HG03575 (cell line): ENCODE measurements around the gene KSR2.
"Not testable (repeated sequence)": the region's sequence is repeated elsewhere in the genome, so short reads cannot be mapped to it uniquely, and the experiment has no call there.

Experiments used
- ATAC-seq: cut with Tn5 transposase; IDR thresholded peaks from one replicate; pipeline ENCODE4 v1.9.1; 2021; ENCODE audit not compliant: unreplicated experiment, insufficient number of reproducible peaks, low FRiP score; ENCODE audit errors: extremely low read depth

KSR2 gene

DNA sequence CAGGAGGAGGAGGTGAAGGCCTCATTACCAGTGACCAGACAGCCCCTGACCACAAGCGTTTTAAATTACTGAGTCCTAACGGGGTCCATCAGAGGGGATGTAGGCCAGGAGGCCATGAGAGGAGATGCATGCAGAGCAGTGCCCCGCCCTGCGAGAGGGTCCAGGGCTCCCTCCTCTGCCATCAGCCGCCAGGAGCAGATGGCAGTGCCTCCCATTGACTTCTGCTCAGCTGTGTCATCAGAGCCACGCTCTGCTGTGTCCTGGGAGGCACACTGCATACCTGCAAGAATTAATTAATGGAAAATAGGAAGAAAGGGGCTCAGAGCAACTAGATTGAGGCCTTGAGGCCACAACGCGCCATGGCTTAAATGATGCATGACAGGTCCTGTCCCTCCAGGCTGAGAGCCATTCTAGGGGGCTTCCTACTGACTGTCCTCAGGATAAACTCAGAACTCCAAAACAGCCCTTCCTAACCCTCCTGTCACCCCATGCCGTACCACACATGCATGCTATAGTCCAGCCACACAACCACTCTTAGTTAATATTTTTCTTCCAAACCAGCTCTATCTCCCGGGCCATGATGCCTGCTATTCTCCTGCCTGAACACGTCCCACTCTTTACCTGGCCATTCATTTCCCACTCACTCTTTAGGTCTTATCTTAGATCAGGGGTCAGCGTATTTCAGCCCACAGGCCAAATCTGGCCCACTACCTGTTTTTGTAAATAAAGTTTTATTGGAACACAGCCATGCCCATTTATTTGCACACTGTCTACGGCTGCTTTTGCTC, 235.8 kb downstream of the KSR2 start:
- no peak for ATAC-seq

DNA sequence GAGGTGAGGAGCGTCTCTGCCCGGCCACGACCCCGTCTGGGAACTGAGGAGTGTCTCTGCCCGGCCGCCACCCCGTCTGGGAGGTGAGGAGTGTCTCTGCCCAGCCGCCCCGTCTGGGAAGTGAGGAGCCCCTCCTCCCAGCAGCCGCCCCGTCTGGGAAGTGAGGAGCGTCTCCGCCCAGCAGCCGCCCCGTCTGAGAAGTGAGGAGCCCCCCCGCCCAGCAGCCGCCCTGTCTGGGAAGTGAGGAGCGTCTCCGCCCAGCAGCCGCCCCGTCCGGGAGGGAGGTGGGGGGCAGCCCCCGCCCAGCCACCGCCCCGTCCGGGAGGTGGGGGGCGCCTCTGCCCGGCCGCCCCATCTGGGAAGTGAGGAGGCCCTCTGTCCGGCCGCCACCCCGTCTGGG, 237.7 kb downstream of the KSR2 start:
- ATAC-seq = not testable (repeated sequence)

DNA sequence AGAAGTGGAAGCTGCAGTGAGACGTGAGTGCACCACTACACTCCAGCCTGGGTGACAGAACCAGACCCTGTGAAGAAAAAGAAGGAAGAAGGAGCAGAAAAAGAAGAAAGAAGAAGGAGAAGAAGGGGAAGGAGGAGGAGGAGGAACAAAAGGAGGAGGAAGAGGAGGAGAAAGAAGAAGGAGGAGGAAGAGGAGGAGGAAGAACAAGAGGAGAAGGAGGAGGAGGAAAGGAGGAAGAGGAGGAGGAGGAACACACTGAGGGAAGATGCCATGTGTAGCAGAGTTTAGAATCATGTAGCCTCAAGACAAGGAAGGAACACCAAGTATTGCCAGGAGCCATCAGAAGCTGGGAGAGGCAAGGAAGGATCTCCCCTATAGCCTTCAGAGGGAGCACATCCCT, 241.5 kb downstream of the KSR2 start:
- no peak for ATAC-seq

DNA sequence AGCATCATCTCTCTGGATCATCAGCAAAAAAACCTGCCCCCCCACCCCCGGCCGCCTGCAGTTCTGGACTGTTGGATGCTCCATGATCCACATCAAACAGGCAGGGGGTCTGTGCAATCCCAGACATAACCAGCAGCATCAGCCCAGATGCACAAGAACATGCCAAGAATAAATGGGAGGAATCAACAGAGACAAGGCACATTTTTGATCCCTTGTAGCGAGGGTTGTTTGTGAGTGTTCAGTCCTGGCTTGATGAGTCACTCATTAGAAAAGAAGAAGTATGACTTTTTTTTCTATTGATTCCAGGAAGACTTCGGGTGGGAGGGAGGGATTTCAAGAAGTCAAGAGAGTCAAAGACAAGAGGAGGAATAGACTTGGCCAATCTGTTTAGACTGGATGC, 244.2 kb downstream of the KSR2 start:
- no peak for ATAC-seq

DNA sequence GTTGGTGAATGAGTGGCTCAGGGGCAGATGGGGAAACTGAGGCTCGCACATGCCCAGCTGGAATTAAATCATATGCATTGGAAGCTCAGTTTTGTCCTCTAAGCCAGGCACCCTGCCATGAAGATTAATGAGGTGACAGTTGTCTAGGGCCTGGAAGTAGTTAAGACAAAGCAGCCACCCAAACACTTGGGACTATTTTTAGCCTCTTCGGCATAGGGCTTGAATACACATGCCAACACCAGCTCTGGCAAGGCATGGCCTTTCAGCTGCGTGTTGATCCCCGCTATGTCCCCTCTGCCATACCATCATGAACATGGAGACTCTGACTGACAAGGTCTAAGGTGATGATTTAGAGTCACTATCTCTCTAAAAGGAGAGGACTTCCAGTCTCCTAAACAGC, 250.2 kb downstream of the KSR2 start:
- no peak for ATAC-seq

DNA sequence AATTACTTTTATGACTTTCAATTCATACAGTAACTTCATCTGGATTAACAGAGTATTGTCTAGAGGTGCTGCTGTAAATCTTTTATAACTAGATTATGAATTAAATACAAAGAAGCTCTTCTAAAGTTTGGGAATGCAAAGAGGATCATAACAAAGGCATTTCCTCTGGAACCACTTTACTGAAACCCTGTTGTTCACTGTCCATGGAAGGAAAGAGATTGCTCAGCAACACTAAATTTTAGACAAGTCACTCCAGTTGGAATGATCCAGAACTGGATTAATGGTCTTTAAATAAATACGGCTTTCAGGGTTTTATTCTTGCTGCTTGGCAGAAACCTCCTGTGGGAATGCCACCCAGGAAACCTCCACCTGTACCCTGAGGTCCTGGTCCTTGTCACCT, 250.6 kb downstream of the KSR2 start:
- no peak for ATAC-seq

DNA sequence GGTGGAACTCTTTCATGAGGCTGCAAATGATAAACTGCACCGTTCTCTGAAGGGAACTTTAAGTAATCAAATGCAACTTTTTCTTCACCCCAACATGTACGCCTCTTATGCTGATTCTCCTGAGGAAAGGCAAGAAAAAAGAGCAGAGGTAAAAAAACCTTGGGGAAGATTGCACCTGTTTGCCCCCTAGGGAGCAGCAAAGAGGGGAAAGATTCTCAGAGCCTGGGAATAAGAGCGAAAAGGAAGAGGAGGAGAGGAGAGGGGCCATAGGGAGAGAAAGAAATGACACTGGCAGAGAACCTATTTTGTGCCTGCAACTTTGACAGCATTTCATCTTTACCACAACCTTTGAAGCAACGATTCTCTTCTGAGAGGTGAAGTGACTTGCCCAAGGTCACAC, 254.6 kb downstream of the KSR2 start:
- ATAC-seq = no peak

DNA sequence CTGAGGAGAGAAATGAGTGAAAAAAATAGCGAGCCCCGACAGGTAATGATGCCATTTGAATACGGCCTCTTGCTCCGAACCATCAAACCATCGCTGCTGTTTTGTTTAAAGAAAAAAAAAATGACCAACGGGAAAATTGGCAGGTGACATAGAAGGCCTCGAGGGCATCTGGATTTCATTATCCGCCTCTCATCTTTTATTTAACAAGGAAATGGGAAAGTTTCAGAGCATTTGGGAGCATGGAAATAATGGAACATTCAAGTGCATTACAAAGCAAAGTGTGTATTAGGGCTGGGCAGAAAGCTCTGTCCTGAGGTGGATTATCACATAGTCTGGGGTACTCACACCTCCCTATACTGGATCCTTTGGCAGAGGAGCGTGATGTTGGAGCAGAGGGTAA, 258.7 kb downstream of the KSR2 start:
- ATAC-seq = no peak

DNA sequence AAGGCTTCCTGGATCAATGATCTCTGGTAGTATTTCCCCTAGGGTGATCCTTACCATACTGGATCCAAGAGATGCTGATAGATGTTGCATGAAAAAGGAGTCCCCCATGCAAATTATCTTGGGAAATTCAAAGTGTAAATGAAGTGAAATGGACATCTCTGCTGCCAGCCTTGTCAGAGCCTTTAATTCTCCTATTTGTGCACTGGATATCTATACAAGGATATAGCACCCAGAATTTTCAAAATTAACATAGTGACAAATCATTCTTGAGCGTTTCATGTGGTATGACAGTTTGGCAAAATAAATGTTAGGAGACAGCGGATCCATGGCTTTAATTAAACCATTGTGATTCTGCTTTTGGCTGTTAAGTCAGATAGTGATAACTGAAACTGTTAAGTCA, 260.9 kb downstream of the KSR2 start:
- no peak for ATAC-seq

DNA sequence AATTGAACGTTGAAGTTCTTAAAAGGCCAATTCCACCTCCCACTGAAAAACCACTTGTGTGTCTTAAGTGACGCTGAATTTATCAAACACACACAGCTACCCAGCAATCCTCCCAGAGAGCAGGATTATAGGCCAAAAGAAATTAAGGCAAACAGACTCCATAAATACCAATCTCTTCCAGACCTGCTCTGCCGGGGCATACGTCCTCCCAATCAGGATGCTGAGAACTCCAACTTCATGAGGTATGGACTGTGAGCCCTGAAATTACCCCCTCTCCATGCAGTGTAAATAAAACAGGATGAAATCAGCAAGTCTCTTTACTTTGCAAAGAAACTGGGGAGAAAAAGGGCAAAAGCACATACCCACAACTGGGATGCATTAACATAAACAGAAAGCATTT, 265.2 kb downstream of the KSR2 start:
- no peak for ATAC-seq

DNA sequence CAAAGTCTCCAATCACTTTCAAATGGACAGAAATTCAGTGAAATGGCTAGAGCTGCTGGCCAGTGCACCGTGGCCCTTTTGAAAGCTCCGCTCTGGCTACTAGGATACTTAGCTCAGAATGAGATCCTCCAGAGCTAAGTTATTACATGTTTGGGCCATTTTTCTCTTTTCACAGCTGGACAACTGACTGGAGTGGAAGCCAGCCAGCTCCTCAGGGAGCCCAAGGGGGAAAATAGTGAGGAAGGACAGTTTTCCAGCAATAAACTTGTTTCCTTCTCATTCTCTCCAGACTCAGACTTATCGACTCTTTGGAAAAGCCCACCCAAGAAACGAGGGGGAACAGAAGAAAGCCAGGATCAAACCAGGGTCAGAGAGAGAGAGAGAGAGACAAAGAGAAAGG, 266.0 kb downstream of the KSR2 start:
- no peak for ATAC-seq

DNA sequence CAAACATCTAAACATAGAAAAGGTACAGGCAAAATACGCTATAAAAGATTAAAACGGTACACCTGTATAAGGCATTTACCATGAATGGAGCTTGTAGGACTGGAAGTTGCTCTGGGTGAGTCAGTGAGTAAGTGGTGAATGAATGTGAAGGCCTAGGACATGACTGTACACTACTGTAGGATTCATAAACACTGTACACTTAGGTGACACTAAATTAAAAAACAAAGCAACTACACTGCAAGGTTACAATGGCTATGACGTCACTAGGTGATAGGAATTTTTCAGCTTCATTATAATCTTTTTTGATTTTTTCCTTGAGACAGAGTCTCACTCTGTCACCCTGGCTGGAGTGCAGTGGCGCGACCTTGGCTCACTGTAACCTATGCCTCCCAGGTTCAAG, 269.2 kb downstream of the KSR2 start:
- ATAC-seq = no peak

DNA sequence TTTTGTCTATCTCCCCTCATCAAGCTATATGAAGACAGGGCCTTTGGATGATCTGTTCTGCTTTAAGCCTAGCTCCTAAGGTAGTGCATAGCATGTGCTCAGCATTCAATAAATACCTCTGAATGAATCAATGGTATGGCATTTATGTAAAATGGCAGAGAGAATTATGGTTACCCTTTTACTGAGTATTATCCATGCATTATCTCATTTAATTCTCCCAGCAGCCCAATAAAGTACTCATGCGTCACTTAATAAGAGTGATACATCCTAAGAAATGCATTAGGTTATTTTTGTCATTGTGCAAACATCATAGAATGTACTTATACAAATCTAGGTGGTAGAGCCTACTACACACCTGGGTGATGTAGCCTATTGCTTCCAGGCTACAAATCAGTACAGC, 269.7 kb downstream of the KSR2 start:
- ATAC-seq = no peak

DNA sequence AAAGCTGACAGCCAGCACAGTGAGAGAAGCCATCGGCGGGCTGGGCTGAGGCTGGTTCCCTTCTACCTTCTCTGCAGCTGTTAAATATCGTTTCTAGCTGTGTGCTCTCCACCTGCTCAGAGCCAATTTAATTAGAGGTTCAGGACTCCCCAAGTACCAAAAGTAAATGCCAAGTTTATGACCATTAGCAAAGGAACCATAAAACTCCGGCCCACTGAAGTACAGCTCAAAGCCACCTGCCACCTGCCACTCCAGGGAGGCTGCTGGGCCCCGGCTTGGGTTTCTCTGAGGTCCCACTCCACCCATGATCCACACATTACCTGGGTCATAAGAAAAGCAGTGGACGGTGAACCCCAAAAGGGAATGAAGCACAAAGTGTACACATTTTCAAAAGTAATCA, 272.8 kb downstream of the KSR2 start:
- ATAC-seq = no peak

DNA sequence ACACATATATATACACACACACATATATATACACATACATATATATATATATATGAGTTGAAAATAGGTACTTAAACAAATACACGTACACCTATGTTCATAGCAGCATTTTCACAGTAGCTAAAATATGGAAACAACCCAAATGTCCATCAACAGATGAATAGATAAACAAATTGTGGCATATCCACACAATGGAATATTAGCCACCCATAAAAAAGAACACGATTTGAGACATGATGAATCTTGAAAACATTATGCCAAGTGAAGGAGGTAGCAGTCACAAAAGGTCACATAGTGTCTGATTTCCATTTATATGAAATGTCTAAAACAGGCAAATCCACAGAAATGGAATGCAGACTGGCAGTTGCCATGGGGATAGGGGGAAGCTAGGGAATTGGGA, 276.3 kb downstream of the KSR2 start:
- ATAC-seq = no peak

DNA sequence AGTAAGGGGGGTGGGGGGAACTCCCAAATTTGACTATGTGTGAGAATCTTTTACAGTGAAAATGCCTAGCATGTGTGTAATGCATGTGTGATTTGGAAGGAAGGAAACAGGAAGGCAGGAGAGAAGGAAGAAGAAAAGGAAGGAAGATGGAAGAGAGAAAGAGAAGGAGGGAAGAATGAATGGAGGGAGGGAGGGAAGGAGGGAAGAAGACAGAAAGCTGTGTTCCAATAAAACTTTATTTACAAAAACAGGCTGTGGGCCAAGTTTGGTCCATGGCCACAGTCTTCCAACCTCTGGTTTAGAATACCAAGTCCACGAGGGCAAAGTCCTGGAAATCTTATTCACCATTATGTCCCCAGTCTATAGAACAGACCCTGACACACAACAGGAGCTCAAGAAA, 278.9 kb downstream of the KSR2 start:
- ATAC-seq = no peak

DNA sequence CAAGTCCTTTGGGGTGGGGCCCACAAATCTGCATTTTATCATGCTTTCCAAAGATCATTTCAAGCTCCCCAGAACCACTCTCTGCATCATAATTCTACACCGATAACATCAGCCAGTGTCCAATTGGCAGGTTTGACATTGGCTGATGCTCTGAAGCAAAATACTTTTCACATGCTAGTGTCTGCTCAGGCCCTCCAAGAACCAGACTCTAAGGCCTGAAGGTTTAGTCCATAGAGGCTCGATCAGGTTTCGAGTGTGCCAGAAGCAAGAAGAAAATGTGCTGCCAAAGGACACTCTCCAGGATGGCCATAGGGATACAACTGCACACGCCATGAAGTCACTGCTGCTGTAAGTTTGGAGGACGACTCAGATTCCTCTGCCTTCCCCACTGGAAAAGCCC, 280.3 kb downstream of the KSR2 start:
- ATAC-seq = no peak

DNA sequence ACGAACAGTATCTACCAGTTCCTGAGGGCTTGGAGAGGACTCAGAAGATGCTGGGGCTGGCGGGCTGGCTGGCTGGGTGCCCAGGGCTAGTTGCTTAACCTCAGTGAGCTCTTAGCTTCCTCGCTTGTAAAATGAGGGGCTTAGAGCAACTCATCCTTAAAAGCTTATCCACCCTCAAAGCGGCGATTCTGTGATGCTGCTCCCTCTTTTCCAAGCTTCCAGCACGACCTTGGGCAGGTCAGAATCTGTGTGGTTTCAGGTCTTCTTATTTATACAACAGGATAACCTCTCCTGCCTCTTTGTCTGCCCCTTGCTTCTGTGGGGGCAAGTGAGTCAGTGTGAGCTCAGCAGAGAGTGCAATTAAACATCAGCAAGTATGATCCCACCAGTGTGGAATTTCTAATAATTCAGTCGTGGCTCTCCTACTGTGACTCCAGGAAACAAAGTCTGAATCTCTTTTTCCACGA, 281.8 kb downstream of the KSR2 start:
- ATAC-seq = no peak

DNA sequence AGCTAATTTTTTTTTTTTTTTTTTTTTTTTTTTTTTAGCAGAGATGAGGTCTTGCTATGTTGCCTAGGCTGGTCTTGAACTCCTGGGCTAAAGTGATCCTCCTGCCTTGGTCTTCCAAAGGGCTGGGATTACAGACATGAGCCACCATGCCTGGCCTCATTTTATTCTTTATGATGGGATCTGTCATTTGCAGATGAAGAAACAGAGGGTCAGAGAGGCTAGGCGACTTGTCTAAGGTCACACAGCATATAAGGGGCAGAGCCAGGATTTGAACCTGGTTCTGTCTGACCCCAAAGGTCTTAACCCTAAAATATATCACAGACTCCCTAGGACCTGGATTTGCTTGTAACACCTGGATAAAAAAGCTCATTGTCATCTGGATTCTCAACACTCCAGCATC, 282.6 kb downstream of the KSR2 start:
- ATAC-seq = no peak

DNA sequence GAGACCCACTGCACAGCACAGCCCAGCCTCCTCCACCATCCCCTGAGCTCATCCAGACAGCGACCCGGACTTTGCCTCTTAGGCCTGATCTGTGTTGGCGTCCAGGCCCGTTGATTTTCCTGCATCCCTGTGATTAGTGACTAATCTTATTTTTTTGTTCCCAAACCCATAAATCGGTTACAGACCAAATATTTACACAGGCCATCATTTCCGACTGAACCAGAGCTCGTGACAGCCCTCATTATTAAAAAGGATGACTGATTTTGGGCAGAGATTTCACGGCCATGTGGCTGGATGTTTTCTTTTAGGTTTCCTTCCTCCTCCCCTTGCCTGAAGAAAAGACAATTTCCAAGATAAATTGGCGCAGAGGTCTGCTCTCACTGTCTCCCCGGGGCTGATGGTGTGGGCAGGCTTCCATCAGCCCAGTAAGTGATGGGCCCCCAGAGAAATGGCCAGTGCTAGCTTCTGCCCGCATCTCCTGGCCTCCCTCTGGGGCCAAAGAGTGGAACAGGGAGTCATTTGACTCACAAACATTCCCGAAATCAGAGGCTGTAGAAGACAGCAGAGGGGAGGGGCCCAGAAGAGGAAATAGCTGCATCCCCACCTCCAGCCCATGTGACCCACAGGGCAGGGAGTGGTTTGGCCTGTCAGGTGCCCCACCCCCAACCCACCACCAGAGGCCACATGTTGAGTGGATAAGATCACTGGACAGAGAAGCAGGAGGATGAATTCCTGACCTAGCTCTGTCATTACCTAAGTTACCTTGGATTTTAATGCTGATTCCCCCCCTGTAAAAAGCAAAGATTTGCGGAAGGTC, 283.5 kb downstream of the KSR2 start:
- no peak for ATAC-seq
